SK-N-SH treated with all-trans-retinoic acid at 6 μM for 48 hours (cell line): ENCODE data around the gene RNF157.

Experiments
- GLIS3 ChIP-seq: fragments of 250-450 bp; sonication (Bioruptor Pico); IDR thresholded peaks from 2 replicates; pipeline ENCODE4 v1.5.0; 2020; ENCODE audit warnings: mild to moderate bottlenecking, moderate library complexity
- ISL1 ChIP-seq: fragments of 250-450 bp; sonication (Bioruptor Pico); IDR thresholded peaks from 2 replicates; pipeline ENCODE4 v2.1.2; 2022; ENCODE audit warnings: mild to moderate bottlenecking, moderate library complexity
- OSR1 ChIP-seq: fragments of 250-450 bp; sonication (Bioruptor Pico); IDR thresholded peaks from 2 replicates; pipeline ENCODE4 v1.8.0; 2022; ENCODE audit warnings: moderate library complexity, mild to moderate bottlenecking, inconsistent platforms
- RARB ChIP-seq: fragments of 250-450 bp; sonication (Bioruptor Pico); IDR thresholded peaks from 2 replicates; pipeline ENCODE4 v1.8.0; 2021; ENCODE audit warnings: mild to moderate bottlenecking, moderate library complexity
- TOX ChIP-seq: fragments of 250-450 bp; sonication (Bioruptor Pico); IDR thresholded peaks from 2 replicates; pipeline ENCODE4 v1.8.0; 2021; ENCODE audit warnings: mild to moderate bottlenecking, moderate library complexity, borderline replicate concordance
- ZFP3 ChIP-seq: fragments of 250-450 bp; sonication (Bioruptor Pico); IDR thresholded peaks from 2 replicates; pipeline ENCODE4 v1.5.0; 2020; ENCODE audit warnings: mild to moderate bottlenecking, moderate library complexity
- ZFP30 ChIP-seq: fragments of 450-650 bp; formaldehyde crosslinking; IDR thresholded peaks from 2 replicates; pipeline ENCODE4 v1.5.0; 2022; ENCODE audit warnings: mild to moderate bottlenecking, moderate library complexity
- TF ChIP-seq, protein P1 (sequence below): fragments of 250-450 bp; sonication (Bioruptor Pico); IDR thresholded peaks from 2 replicates; pipeline ENCODE4 v1.5.1; 2020; ENCODE audit warnings: low read depth, mild to moderate bottlenecking, moderate library complexity
- TF ChIP-seq, protein P2 (sequence below): fragments of 250-450 bp; sonication (Bioruptor Pico); IDR thresholded peaks from 2 replicates; pipeline ENCODE4 v1.8.0; 2020; ENCODE audit warnings: mild to moderate bottlenecking, moderate library complexity, borderline replicate concordance

DNA sequence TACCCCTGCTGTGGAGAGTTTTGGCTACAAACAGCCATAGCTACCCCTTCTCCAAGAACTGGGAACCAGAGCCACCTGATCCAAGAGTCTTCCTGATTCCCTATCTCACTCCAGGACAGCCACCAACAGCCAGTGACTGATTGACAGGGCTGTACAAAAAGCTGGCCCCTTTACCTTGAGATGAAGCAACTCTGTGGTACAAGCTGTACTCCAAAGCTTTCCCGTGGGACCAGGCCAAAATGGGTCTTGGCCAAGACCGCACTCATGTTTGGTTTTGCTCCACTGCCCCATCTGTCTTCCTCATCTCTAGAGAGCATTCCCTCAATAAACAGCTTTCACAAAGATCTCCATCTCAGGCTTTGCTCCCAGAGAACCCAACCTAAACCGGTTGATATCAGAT lies 43.6 kb downstream of the RNF157 start:
- TF ChIP-seq, protein P1, sequence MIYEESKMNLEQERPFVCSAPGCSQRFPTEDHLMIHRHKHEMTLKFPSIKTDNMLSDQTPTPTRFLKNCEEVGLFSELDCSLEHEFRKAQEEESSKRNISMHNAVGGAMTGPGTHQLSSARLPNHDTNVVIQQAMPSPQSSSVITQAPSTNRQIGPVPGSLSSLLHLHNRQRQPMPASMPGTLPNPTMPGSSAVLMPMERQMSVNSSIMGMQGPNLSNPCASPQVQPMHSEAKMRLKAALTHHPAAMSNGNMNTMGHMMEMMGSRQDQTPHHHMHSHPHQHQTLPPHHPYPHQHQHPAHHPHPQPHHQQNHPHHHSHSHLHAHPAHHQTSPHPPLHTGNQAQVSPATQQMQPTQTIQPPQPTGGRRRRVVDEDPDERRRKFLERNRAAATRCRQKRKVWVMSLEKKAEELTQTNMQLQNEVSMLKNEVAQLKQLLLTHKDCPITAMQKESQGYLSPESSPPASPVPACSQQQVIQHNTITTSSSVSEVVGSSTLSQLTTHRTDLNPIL, result no peak
- TF ChIP-seq OSR1 (CRISPR knock-in tag) (no peak), GLIS3 (no peak), ZFP3 (CRISPR knock-in tag) (no peak), TOX (CRISPR knock-in tag) (no peak), RARB (CRISPR knock-in tag) (no peak), ZFP30 (no peak), ISL1 (CRISPR knock-in tag) (no peak)
- TF ChIP-seq, protein P2, sequence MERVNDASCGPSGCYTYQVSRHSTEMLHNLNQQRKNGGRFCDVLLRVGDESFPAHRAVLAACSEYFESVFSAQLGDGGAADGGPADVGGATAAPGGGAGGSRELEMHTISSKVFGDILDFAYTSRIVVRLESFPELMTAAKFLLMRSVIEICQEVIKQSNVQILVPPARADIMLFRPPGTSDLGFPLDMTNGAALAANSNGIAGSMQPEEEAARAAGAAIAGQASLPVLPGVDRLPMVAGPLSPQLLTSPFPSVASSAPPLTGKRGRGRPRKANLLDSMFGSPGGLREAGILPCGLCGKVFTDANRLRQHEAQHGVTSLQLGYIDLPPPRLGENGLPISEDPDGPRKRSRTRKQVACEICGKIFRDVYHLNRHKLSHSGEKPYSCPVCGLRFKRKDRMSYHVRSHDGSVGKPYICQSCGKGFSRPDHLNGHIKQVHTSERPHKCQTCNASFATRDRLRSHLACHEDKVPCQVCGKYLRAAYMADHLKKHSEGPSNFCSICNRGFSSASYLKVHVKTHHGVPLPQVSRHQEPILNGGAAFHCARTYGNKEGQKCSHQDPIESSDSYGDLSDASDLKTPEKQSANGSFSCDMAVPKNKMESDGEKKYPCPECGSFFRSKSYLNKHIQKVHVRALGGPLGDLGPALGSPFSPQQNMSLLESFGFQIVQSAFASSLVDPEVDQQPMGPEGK (CRISPR knock-in tag), result no peak
